GM12891 (cell line): ENCODE data around the gene LY6G6F.

Source experiments
- PAX5 ChIP-seq: IDR thresholded peaks from 2 replicates; pipeline ENCODE4 v1.6.1; 2011; ENCODE audit warnings: low read length, moderate library complexity, mild to moderate bottlenecking; ENCODE audit not compliant: insufficient read depth, severe bottlenecking
- POLR2A ChIP-seq: IDR thresholded peaks from 2 replicates; pipeline ENCODE4 v1.6.1; 2011; ENCODE audit warnings: low read depth, low read length, control low read depth
- POLR2AphosphoS5 ChIP-seq: IDR thresholded peaks from 2 replicates; pipeline ENCODE4 v1.6.1; 2011; ENCODE audit warnings: low read depth, low read length, control low read depth
- POU2F2 ChIP-seq: IDR thresholded peaks from 2 replicates; pipeline ENCODE4 v1.6.1; 2011; ENCODE audit warnings: low read depth, mild to moderate bottlenecking, control low read depth, low read length, moderate library complexity
- TAF1 ChIP-seq: IDR thresholded peaks from 2 replicates; pipeline ENCODE4 v1.6.1; 2011; ENCODE audit warnings: low read depth, low read length, control low read depth

DNA sequence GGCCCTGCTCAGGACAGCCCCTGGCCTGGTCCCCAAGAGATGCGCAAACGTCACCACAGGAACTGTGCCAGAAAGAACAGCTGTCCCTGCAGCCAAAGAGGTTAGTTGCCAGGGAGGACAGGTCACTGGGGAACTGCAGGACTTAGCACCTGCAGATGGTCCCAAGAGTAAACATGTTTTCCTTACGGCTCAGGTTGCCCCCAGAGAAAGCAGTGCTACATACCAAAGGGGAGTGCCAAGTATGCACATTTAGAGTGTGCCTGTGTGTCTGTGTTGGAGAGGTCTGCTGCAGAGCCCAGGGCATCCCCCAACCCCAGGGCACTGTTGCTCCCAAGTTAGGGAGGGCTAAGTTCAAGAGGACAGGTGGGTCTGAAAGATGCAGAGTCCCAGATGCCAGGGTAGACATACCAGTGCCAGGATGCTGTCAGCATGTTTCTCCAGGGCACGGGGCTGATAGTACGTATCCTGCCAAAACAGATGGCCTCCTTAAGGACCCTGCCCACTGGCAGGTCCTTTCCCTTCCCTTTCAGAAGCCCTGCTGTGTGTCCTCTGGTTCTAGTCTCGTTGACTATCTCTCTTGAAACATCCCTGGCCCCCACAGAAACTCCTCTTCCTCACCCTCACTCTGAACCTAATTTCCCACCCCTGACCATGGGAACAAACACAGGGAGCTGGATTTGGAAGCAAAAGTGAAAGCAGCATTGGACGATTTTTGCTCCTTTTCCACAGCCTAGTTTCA, 4.8 kb upstream of the LY6G6F start:
- TF ChIP-seq POLR2A (no peak), PAX5 (no peak), TAF1 (no peak), POLR2AphosphoS5 (no peak), POU2F2 (no peak)
